ENCODE data around the gene TAMALIN. TPM values are rescaled to one million over a fixed set of nuclear protein-coding genes. Genes with fewer than 3 reads are reported as not detected.

TAMALIN gene
- polyA plus RNA-seq, 2 of the 4 experiments (the other 2 are of a cell fraction) = 0.30 to 0.35 TPM

DNA sequence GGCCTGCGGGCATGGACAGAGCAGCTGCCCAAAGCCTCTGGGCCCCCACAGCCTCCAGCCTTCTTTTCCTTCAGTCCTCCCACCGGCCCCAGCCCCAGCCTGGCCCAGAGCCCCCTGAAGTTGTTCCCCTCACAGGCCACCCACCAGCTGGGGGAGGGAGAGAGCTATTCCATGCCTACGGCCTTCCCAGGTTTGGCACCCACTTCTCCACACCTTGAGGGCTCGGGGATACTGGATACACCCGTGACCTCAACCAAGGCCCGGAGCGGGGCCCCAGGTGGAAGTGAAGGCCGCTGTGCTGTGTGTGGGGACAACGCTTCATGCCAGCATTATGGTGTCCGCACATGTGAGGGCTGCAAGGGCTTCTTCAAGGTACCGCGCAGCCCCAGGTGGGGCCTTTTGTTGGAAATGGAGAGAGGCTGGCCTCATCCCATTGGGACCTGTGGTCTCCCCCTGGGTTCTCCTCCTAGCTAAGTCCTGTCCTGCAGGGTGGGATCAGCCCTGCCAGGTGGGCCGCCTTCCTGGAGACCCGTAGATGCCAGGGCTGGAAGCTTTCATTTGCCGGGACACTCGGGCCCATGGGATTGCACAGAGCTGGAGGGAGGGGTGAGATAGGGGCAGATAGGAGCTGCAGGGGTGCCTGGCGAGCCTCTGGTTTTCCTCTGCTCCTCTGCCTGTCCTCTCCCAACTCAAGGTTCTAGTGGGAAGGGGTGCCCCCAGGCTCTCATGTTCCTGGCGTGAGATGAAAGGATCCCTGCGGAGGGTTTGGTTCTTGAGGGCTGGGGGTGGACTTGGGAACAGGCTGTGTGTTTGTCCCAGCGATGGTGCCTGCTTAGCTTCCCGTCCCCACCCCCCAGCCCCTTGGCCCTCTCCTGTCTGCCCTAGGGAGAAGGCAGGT, 48.3 kb downstream of the TAMALIN start:
- ChIA-PET CTCF (interaction anchor here (0.7 to 42.5 kb wide), 6 partner anchors 13 to 128 kb away, joined by 3 to 1730 read pairs (median 5); no protein-coding TSS in a partner anchor), POLR2A (interaction anchor here (1.2 kb wide), 1 partner anchor 14 kb away, joined by 3 read pairs; the partner anchor contains the start of gene ATG101)
- Histone ChIP-seq H3K4me1 (peaks cover 28% of the 10 kb centered on the region), H3K4me3 (no peak overlapping the region), H3K9me3 (no peaks in the 10 kb centered on the region), H3K4me2 (no peak overlapping the region), H3K27ac (no peak overlapping the region)
- ATAC-seq (no peak), DNase-seq (ENCODE audit: low read depth in 1 of 2, low spot score in 1 of 2) (peak in 1 of 2 experiments; percentile 65), FAIRE-seq (no peak)
- 93% methylated on average over 21 of the region's 21 CpGs for WGBS (ENCODE audit: missing lambda C conversion rate)
- TF ChIP-seq ZFP36 (IDR thresholded peaks at IDR 0.05; ENCODE audit: borderline replicate concordance, partially characterized antibody) = no peak
- TF ChIP-seq EHF (CRISPR knock-in tag; IDR thresholded peaks at IDR 0.05) = 0 out of 2 replicates have a peak, but pooled peaks have one; percentile 47
- TF ChIP-seq HOXB13 (CRISPR knock-in tag; IDR thresholded peaks at IDR 0.05; ENCODE audit: low read depth) = no peak
- no peak; the same call in none of the 2 replicates for TF ChIP-seq POLR2AphosphoS2 (conservative IDR thresholded peaks at IDR 0.05; ENCODE audit: low read length)
- TF ChIP-seq CHD4 (IDR thresholded peaks at IDR 0.05; ENCODE audit: borderline replicate concordance) = no peak
- TF ChIP-seq RARB (CRISPR knock-in tag; IDR thresholded peaks at IDR 0.05) = peak; percentile 80
- TF ChIP-seq HOXB5 (CRISPR knock-in tag; IDR thresholded peaks at IDR 0.05) = peak; percentile 16; the same call in 1 of the 2 replicates
- peak; percentile 96 for TF ChIP-seq HOXA7 (CRISPR knock-in tag; IDR thresholded peaks at IDR 0.05)
- no peak for TF ChIP-seq BHLHE40 (IDR thresholded peaks at IDR 0.05; ENCODE audit: low read depth, low read length)
- no peak for TF ChIP-seq JUNB (IDR thresholded peaks at IDR 0.05)
- no peak for TF ChIP-seq RFX5 (IDR thresholded peaks at IDR 0.05)
- no peak for TF ChIP-seq NFE2L2 (conservative IDR thresholded peaks at IDR 0.05; ENCODE audit: low read length)
- peak; percentile 92 for TF ChIP-seq FOSB (CRISPR knock-in tag; IDR thresholded peaks at IDR 0.05)
- TF ChIP-seq HEYL (CRISPR knock-in tag; IDR thresholded peaks at IDR 0.05) = 0 out of 2 replicates have a peak, but pooled peaks have one; percentile 14
- TF ChIP-seq FOSL2 (IDR thresholded peaks at IDR 0.05) = no peak
- peak; percentile 17; the same call in 1 of the 2 replicates for TF ChIP-seq FOSL2 (CRISPR knock-in tag; IDR thresholded peaks at IDR 0.05)
- TF ChIP-seq TFCP2L1 (CRISPR knock-in tag; IDR thresholded peaks at IDR 0.05) = peak; percentile 85
- TF ChIP-seq ZNF302 (CRISPR knock-in tag; IDR thresholded peaks at IDR 0.05) = no peak

DNA sequence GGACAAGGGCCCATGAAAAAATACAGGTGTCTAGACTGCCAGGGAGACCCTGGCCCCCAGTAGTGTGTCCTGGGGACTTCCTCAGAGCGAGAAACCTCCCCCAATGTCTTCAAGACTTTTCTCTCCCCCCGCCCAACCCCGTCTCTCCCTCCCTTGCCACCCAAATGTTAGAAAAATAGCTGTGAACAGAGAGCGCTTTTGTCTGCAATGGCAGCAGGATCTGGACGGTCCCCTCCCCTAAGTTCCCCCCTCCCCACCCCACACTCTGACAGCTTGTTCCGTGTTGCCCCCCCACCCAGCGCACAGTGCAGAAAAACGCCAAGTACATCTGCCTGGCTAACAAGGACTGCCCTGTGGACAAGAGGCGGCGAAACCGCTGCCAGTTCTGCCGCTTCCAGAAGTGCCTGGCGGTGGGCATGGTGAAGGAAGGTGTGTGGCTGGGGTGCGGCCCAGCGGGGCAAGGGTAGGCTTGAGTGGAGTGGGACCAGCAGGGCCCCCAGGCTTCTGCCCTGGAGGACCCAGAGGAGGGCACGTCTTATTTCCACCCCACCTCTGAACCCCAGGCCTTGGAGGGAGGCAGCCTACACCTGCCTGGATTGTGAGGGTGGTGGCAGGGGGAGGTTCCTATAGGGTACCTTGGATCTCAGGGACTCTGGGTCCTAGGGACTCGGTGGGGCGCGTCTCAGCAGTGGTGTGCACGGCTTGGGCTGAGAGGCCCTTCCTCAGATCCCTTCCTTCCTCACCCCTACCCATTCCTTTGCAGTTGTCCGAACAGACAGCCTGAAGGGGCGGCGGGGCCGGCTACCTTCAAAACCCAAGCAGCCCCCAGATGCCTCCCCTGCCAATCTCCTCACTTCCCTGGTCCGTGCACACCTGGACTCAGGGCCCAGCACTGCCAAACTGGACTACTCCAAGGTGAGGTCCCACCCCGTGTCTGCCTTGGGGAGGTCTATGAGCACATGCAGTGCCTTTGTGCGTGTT, 49.3 kb downstream of the TAMALIN start:
- Histone ChIP-seq H3K27ac (no peak overlapping the region), H3K4me2 (no peak overlapping the region), H3K4me3 (no peak overlapping the region), H3K4me1 (peaks cover 22% of the 10 kb centered on the region), H3K9me3 (no peaks in the 10 kb centered on the region)
- CTCF ChIA-PET = interaction anchor here (0.7 to 42.5 kb wide), 8 partner anchors 12 to 129 kb away, joined by 3 to 1730 read pairs (median 4); no protein-coding TSS in a partner anchor
- no peak for FAIRE-seq
- no peak for ATAC-seq
- 88% methylated on average over 26 of the region's 27 CpGs for WGBS (ENCODE audit: missing lambda C conversion rate)
- TF ChIP-seq CHD2 (IDR thresholded peaks at IDR 0.05; ENCODE audit: low read length, partially characterized antibody) = no peak
- TF ChIP-seq POLR2AphosphoS2 (conservative IDR thresholded peaks at IDR 0.05; ENCODE audit: low read length) = peak; percentile 60
- TF ChIP-seq, protein P1, sequence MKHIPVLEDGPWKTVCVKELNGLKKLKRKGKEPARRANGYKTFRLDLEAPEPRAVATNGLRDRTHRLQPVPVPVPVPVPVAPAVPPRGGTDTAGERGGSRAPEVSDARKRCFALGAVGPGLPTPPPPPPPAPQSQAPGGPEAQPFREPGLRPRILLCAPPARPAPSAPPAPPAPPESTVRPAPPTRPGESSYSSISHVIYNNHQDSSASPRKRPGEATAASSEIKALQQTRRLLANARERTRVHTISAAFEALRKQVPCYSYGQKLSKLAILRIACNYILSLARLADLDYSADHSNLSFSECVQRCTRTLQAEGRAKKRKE (CRISPR knock-in tag; IDR thresholded peaks at IDR 0.05; ENCODE audit: low read depth) = no peak
- no peak for TF ChIP-seq CBX2 (IDR thresholded peaks at IDR 0.05; ENCODE audit: borderline replicate concordance, low read depth)
- TF ChIP-seq, protein P2, sequence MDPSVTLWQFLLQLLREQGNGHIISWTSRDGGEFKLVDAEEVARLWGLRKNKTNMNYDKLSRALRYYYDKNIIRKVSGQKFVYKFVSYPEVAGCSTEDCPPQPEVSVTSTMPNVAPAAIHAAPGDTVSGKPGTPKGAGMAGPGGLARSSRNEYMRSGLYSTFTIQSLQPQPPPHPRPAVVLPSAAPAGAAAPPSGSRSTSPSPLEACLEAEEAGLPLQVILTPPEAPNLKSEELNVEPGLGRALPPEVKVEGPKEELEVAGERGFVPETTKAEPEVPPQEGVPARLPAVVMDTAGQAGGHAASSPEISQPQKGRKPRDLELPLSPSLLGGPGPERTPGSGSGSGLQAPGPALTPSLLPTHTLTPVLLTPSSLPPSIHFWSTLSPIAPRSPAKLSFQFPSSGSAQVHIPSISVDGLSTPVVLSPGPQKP (IDR thresholded peaks at IDR 0.05; ENCODE audit: low read depth, low read length) = no peak
- TF ChIP-seq ESRRA (IDR thresholded peaks at IDR 0.05; ENCODE audit: borderline replicate concordance, low read length) = no peak
- TF ChIP-seq HOXA7 (CRISPR knock-in tag; IDR thresholded peaks at IDR 0.05) = peak; percentile 92
- no peak for TF ChIP-seq MYC (IDR thresholded peaks at IDR 0.05; ENCODE audit: borderline replicate concordance, low read length)
- TF ChIP-seq KDM1A (IDR thresholded peaks at IDR 0.05; ENCODE audit: low read depth) = no peak
- TF ChIP-seq ZNF302 (CRISPR knock-in tag; IDR thresholded peaks at IDR 0.05) = no peak
- peak; percentile 58; the same call in 1 of the 2 replicates for TF ChIP-seq RARB (CRISPR knock-in tag; IDR thresholded peaks at IDR 0.05)
- TF ChIP-seq FOSB (CRISPR knock-in tag; IDR thresholded peaks at IDR 0.05) = peak; percentile 77
- TF ChIP-seq TP53 (CRISPR knock-in tag; IDR thresholded peaks at IDR 0.05) = peak; percentile 77
- no peak for TF ChIP-seq NPAS2 (CRISPR knock-in tag; IDR thresholded peaks at IDR 0.05; ENCODE audit: borderline replicate concordance)
- peak; percentile 90 for TF ChIP-seq TFCP2L1 (CRISPR knock-in tag; IDR thresholded peaks at IDR 0.05)
- peak in 1 of 2 experiments; percentile 63 for DNase-seq (ENCODE audit: low read depth in 1 of 2, low spot score in 1 of 2)
- POLR2A ChIA-PET = no interaction called here
